ENCODE data around the gene SOX6.

The SOX6 gene

DNA sequence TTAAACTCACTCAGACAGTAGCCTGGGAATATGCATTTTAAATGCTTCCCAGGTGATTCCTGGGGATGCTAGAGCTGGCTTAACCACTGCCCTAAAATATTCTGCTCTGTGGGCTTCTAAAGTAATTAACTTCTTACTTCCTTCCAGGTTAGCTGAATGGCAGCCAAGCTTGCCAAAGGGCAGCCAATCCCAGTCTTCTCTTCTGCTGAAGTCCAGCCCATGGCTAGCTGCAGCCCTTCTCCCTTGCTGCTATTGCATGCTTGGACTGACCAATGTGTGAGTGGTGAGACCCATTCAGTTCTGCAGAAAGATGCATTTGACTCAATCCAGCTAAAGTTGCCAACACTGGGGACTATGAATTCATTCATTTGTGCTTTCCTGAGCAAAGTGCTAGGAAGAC, 411.9 kb downstream of the SOX6 start:
- TF ChIP-seq, protein P1, sequence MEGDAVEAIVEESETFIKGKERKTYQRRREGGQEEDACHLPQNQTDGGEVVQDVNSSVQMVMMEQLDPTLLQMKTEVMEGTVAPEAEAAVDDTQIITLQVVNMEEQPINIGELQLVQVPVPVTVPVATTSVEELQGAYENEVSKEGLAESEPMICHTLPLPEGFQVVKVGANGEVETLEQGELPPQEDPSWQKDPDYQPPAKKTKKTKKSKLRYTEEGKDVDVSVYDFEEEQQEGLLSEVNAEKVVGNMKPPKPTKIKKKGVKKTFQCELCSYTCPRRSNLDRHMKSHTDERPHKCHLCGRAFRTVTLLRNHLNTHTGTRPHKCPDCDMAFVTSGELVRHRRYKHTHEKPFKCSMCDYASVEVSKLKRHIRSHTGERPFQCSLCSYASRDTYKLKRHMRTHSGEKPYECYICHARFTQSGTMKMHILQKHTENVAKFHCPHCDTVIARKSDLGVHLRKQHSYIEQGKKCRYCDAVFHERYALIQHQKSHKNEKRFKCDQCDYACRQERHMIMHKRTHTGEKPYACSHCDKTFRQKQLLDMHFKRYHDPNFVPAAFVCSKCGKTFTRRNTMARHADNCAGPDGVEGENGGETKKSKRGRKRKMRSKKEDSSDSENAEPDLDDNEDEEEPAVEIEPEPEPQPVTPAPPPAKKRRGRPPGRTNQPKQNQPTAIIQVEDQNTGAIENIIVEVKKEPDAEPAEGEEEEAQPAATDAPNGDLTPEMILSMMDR (IDR thresholded peaks at IDR 0.05; ENCODE audit: low read depth, low read length, poor library complexity, severe bottlenecking) = no peak
- no peak for TF ChIP-seq EZH2phosphoT487 (IDR thresholded peaks at IDR 0.05; ENCODE audit: borderline replicate concordance, low read length)
- H3K27me3 ChIP-seq (ENCODE audit: control insufficient read depth, low read length) = no peaks in the 10 kb centered on the region
- H3F3A ChIP-seq (ENCODE audit: control insufficient read depth, insufficient read depth) = no peaks in the 10 kb centered on the region
- no peak overlapping the region for H3K4me2 ChIP-seq (ENCODE audit: low read length)
- no peaks in the 10 kb centered on the region for H3K4me1 ChIP-seq (ENCODE audit: control insufficient read depth, low read length)
- H3K9me3 ChIP-seq (ENCODE audit: control insufficient read depth, insufficient read depth, low read length) = peaks cover 3% of the 10 kb centered on the region; the same call in 1 of the 2 replicates
- no peaks in the 10 kb centered on the region for H3K79me2 ChIP-seq (ENCODE audit: control insufficient read depth, low read length)
- H4K20me1 ChIP-seq (ENCODE audit: control insufficient read depth, insufficient read depth, low read depth, low read length) = no peaks in the 10 kb centered on the region
- no peaks in the 10 kb centered on the region for H3K36me3 ChIP-seq (ENCODE audit: control insufficient read depth, low read length)
- H3K9me2 ChIP-seq (replicated peaks; ENCODE audit: control insufficient read depth, low read length) = no peaks in the 10 kb centered on the region
- H3K27ac ChIP-seq (ENCODE audit: low read depth, low read length) = no peak overlapping the region
- no peak overlapping the region for H3K4me3 ChIP-seq (ENCODE audit: low read length)

DNA sequence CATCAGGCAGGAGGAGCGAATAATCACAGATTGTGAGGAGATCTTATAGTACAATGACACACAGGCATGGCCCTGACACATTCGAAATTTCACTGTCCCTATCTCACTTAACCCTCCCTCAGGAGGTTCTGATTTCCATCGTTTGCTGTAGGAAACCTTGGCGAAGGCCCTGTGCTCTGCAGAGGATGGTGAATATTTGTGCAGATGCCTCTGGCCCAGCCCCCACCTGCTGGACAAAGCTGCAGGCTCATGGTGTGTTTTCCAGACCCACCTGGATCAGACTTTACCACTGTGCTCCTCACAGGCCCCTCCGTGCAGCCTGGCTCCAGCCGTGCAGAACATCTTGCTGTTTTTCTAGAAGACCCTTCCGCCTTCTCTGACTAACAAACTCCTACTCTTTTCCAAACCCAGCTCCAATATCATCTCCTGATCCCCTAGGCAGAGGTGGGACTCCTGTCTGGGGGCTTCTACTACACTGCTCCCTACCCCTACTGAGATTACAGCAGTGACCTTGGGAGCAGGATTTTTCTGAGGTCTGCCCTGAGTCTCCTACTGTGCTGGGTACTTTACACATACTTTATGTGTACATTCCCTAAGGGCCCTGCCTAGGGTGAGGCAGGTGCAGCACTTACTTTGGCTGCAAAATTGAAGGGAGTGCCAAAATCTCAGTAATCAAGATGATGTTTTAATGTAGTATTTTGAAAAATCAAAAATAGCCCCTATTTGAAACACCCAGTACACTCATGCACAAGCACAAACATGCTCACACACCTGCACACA, 412.7 kb downstream of the SOX6 start:
- no peak overlapping the region for H3K27ac ChIP-seq (ENCODE audit: low read depth, low read length)
- no peaks in the 10 kb centered on the region for H3K36me3 ChIP-seq (ENCODE audit: control insufficient read depth, low read length)
- no peak overlapping the region for H3K4me2 ChIP-seq (ENCODE audit: low read length)
- no peaks in the 10 kb centered on the region for H4K20me1 ChIP-seq (ENCODE audit: control insufficient read depth, insufficient read depth, low read depth, low read length)
- TF ChIP-seq, protein P1 (IDR thresholded peaks at IDR 0.05; ENCODE audit: low read depth, low read length, poor library complexity, severe bottlenecking) = no peak
- no peak for TF ChIP-seq EZH2phosphoT487 (IDR thresholded peaks at IDR 0.05; ENCODE audit: borderline replicate concordance, low read length)
- no peak overlapping the region for H3K4me3 ChIP-seq (ENCODE audit: low read length)
- H3K27me3 ChIP-seq (ENCODE audit: control insufficient read depth, low read length) = no peaks in the 10 kb centered on the region
- H3K9me3 ChIP-seq (ENCODE audit: control insufficient read depth, insufficient read depth, low read length) = peaks cover 3% of the 10 kb centered on the region; the same call in 1 of the 2 replicates
- no peaks in the 10 kb centered on the region for H3K4me1 ChIP-seq (ENCODE audit: control insufficient read depth, low read length)
- H3K79me2 ChIP-seq (ENCODE audit: control insufficient read depth, low read length) = no peaks in the 10 kb centered on the region
- no peaks in the 10 kb centered on the region for H3K9me2 ChIP-seq (replicated peaks; ENCODE audit: control insufficient read depth, low read length)
- no peaks in the 10 kb centered on the region for H3F3A ChIP-seq (ENCODE audit: control insufficient read depth, insufficient read depth)

DNA sequence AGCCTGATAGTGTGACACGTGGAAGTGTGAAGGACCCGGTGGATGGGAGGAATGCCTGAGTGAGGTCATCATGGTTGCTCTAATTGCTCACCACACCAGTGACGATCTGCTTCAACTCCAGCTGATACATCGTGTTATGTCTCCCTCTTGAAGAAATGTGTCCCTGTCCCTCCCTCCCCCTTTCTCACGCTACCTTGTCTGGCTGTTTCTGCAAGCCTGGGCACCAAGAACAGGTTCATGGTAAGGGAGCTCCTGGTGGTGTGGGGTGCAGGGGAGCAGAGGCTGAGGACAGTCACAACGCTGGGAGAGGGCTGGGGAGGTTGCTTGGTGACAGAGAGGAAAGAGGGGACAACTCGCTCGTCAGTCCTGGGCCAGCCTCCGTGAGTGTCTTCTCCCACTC, 413.4 kb downstream of the SOX6 start:
- Histone ChIP-seq H3K36me3 (ENCODE audit: control insufficient read depth, low read length) (no peaks in the 10 kb centered on the region), H3F3A (ENCODE audit: control insufficient read depth, insufficient read depth) (no peaks in the 10 kb centered on the region), H4K20me1 (ENCODE audit: control insufficient read depth, insufficient read depth, low read depth, low read length) (no peaks in the 10 kb centered on the region), H3K4me2 (ENCODE audit: low read length) (no peak overlapping the region), H3K9me3 (ENCODE audit: control insufficient read depth, insufficient read depth, low read length) (no peaks in the 10 kb centered on the region; the same call in 1 of the 2 replicates), H3K27ac (ENCODE audit: low read depth, low read length) (no peak overlapping the region), H3K27me3 (ENCODE audit: control insufficient read depth, low read length) (no peaks in the 10 kb centered on the region), H3K9me2 (replicated peaks; ENCODE audit: control insufficient read depth, low read length) (no peaks in the 10 kb centered on the region), H3K79me2 (ENCODE audit: control insufficient read depth, low read length) (no peaks in the 10 kb centered on the region), H3K4me3 (ENCODE audit: low read length) (no peak overlapping the region), H3K4me1 (ENCODE audit: control insufficient read depth, low read length) (no peaks in the 10 kb centered on the region)
- no peak for TF ChIP-seq EZH2phosphoT487 (IDR thresholded peaks at IDR 0.05; ENCODE audit: borderline replicate concordance, low read length)
- TF ChIP-seq, protein P1 (IDR thresholded peaks at IDR 0.05; ENCODE audit: low read depth, low read length, poor library complexity, severe bottlenecking) = no peak
